Esophagus squamous epithelium (tissue), 5 donors: Measurements from ENCODE around the gene ATP2A3. TPM values are rescaled to one million over a fixed set of nuclear protein-coding genes. Genes with fewer than 3 reads are reported as not detected.

Source experiments
- DNase-seq: peaks from one replicate; lab custom pipeline; 2025; lab: John Stamatoyannopoulos, UW
- H3K27ac ChIP-seq, 4 donors: fragments of 200-600 bp; sonication (generic); one replicate each; pipeline ENCODE4 v1.5.1; 2016 to 2019; ENCODE audit warnings: mild to moderate bottlenecking in 1 of 4
- H3K27me3 ChIP-seq, 4 donors: fragments of 200-600 bp; sonication (generic); 1 replicate in 3 of 4; 2 replicates in 1 of 4; pipeline versions ENCODE4 v1.5.1 to v1.6.0; 2017 to 2021; ENCODE audit warnings: antibody characterized with exemption in 1 of 4
- H3K36me3 ChIP-seq, 3 donors: fragments of 200-600 bp; sonication (generic); one replicate each; pipeline ENCODE4 v1.5.1; 2016 to 2019
- H3K4me1 ChIP-seq, 3 donors: fragments of 200-600 bp; sonication (generic); one replicate each; pipeline ENCODE4 v1.5.1; 2017 to 2019
- H3K4me3 ChIP-seq, 4 donors: fragments of 200-600 bp; sonication (generic); 1 replicate in 3 of 4; 2 replicates in 1 of 4; pipeline ENCODE4 v1.5.1; 2016 to 2019; ENCODE audit warnings: mild to moderate bottlenecking in 2 of 4, moderate library complexity in 1 of 4
- H3K9me3 ChIP-seq, 3 donors: fragments of 200-600 bp; sonication (generic); one replicate each; pipeline ENCODE4 v1.5.1; 2016 to 2019
- CTCF ChIP-seq, 6 experiments: fragments of 450-650 bp in 4 of 6; fragments of 200-600 bp in 2 of 6; sonication (generic) in 2 of 6; IDR thresholded peaks; one replicate each; pipeline ENCODE4 v1.5.1; 2016 to 2019; ENCODE audit warnings: antibody characterized with exemption in 6 of 6, mild to moderate bottlenecking in 4 of 6, moderate library complexity in 4 of 6
- POLR2A ChIP-seq, 4 donors: fragments of 450-650 bp; IDR thresholded peaks; one replicate each; pipeline ENCODE4 v1.6.1; 2017; ENCODE audit warnings: antibody characterized with exemption in 4 of 4, mild to moderate bottlenecking in 4 of 4, moderate library complexity in 3 of 4
- WGBS, 2 donors: methylation state at CpG; one replicate each; pipeline ENCODE4 v1.1.5; 2018; 5-methylcytosine and 5-hydroxymethylcytosine counted together
- intact Hi-C: fragments of 100-400 bp; cut with DNase I; formaldehyde crosslinking; loops from one replicate; pipeline ENCODE4 v1.15.0; 2022
- total RNA-seq, 4 donors: library from RNA; depleted of rRNA; stranded (reverse); fragments of >200 nt; gene quantifications; one replicate each; pipeline ENCODE4 v1.1.0, GENCODE V29; 2016
- donor health status: DM: yes; HTN: yes; CAD: no.

The ATP2A3 gene
- total RNA-seq, 4 donors from 2014 or later, result 2.7 to 9.9 (median 5.3) TPM

- intact Hi-C loops, result no loop called here
- WGBS, 2 donors, result 90 to 97% methylated on average over 5 to 7 of the region's 7 CpGs
- Histone ChIP-seq H3K36me3 (peaks cover 12 to 68% (median 12%) of the 10 kb centered on the region in 3 donors), H3K4me3 (no peak overlapping the region), H3K9me3 (no peaks in the 10 kb centered on the region), H3K27me3 (no peaks in the 10 kb centered on the region), H3K4me1 (peaks cover 0 to 25% (median 0%) of the 10 kb centered on the region in 3 donors), H3K27ac (no peak overlapping the region)
- TF ChIP-seq CTCF (IDR thresholded peaks at IDR 0.05), result no peak
- no peak for TF ChIP-seq POLR2A (IDR thresholded peaks at IDR 0.05)
- DNase-seq, result no peak
These were observed 88.9 kb downstream of the ATP2A3 start for GRCh38 chr17:3875317-3875716.

Other genes starting within 250 kb of the ATP2A3 start
- gene HASPIN, start 240.5 kb downstream of the ATP2A3 start, total RNA-seq, result 1 to 10 TPM; 1.4 to 5.4 (median 3.0) TPM
- gene ITGAE, start 163.2 kb downstream of the ATP2A3 start, total RNA-seq, result 10 to 100 TPM in 3 of 4 donors, 1 to 10 TPM in 1; 5.7 to 40.5 (median 26.9) TPM
- 10 to 100 TPM; 12.1 to 26.1 (median 17.1) TPM for gene NCBP3, start 118.2 kb downstream of the ATP2A3 start, total RNA-seq
- 1 to 10 TPM; 3.3 to 9.5 (median 3.8) TPM for gene CAMKK1, start 71.4 kb downstream of the ATP2A3 start, total RNA-seq
- 10 to 100 TPM in 1 of 4 donors, 1 to 10 TPM in 3; 1.2 to 13.0 (median 2.1) TPM for gene P2RX1, start 48.0 kb downstream of the ATP2A3 start, total RNA-seq
- gene ZZEF1, start 178.6 kb upstream of the ATP2A3 start, total RNA-seq, result 10 to 100 TPM; 24.8 to 72.9 (median 36.4) TPM
- gene CYB5D2, start 178.8 kb upstream of the ATP2A3 start, total RNA-seq, result 10 to 100 TPM; 15.4 to 21.0 (median 18.3) TPM